Measurements from ENCODE around the gene TBCD. TPM values are rescaled to one million over a fixed set of nuclear protein-coding genes. Genes with fewer than 3 reads are reported as not detected.

Gene TBCD
- total RNA-seq, 1 donor from 2014 or later: 118 TPM

GRCh38 chr17:82935966-82936767 is 184.3 kb downstream of the TBCD start:
- Mint-ChIP-seq H3K36me3 (ENCODE audit: unreplicated experiment) (peaks cover 14% of the 10 kb centered on the region), H3K9me3 (ENCODE audit: unreplicated experiment) (peaks cover 11% of the 10 kb centered on the region), H3K4me1 (ENCODE audit: low read depth, unreplicated experiment) (peaks cover 1% of the 10 kb centered on the region), H3K27me3 (ENCODE audit: unreplicated experiment) (peaks cover 6% of the 10 kb centered on the region), H3K4me3 (ENCODE audit: unreplicated experiment) (no peak overlapping the region), H3K27ac (ENCODE audit: unreplicated experiment) (peak overlapping the region; percentile 1)
- no peak for DNase-seq
- no peak for TF ChIP-seq CTCF (IDR thresholded peaks at IDR 0.05; ENCODE audit: partially characterized antibody, unreplicated experiment)

GRCh38 chr17:82936768-82937171 is 184.9 kb downstream of the TBCD start:
- no peak for DNase-seq
- H3K9me3 Mint-ChIP-seq (ENCODE audit: unreplicated experiment): peaks cover 11% of the 10 kb centered on the region
- peaks cover 6% of the 10 kb centered on the region for H3K27me3 Mint-ChIP-seq (ENCODE audit: unreplicated experiment)
- no peak for TF ChIP-seq CTCF (IDR thresholded peaks at IDR 0.05; ENCODE audit: partially characterized antibody, unreplicated experiment)
- H3K36me3 Mint-ChIP-seq (ENCODE audit: unreplicated experiment): peaks cover 11% of the 10 kb centered on the region
- H3K4me3 Mint-ChIP-seq (ENCODE audit: unreplicated experiment): no peak overlapping the region
- H3K27ac Mint-ChIP-seq (ENCODE audit: unreplicated experiment): no peak overlapping the region
- peaks cover 1% of the 10 kb centered on the region for H3K4me1 Mint-ChIP-seq (ENCODE audit: low read depth, unreplicated experiment)

- H3K4me3 Mint-ChIP-seq (ENCODE audit: unreplicated experiment): no peak overlapping the region
- peaks cover 6% of the 10 kb centered on the region for H3K27me3 Mint-ChIP-seq (ENCODE audit: unreplicated experiment)
- H3K27ac Mint-ChIP-seq (ENCODE audit: unreplicated experiment): no peak overlapping the region
- no peak for DNase-seq
- peaks cover 10% of the 10 kb centered on the region for H3K9me3 Mint-ChIP-seq (ENCODE audit: unreplicated experiment)
- no peak for TF ChIP-seq CTCF (IDR thresholded peaks at IDR 0.05; ENCODE audit: partially characterized antibody, unreplicated experiment)
- peaks cover 1% of the 10 kb centered on the region for H3K4me1 Mint-ChIP-seq (ENCODE audit: low read depth, unreplicated experiment)
- peaks cover 14% of the 10 kb centered on the region for H3K36me3 Mint-ChIP-seq (ENCODE audit: unreplicated experiment)
Observed at GRCh38 chr17:82937411-82938371, 185.8 kb downstream of the TBCD start.

DNA sequence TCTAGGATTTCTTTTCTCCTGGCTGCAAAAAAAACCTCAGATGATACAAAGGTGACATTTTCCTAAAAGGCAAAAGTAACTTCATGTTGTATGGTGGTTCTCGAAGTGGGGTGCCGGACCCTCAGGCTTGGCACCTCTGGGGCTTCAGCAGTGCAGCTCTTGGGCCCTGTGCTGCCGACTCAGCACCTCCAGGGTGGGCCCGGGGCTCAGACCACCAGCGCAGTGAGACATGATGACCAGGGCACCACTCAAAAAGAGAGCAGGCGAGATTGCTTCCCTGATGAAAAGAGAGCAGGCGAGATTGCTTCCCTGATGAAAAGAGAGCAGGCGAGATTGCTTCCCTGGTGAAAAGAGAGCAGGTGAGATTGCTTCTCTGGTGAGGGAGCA is 186.6 kb downstream of the TBCD start:
- no peak for DNase-seq
- Mint-ChIP-seq H3K9me3 (ENCODE audit: unreplicated experiment) (peaks cover 10% of the 10 kb centered on the region), H3K27ac (ENCODE audit: unreplicated experiment) (peak overlapping the region; percentile 10), H3K36me3 (ENCODE audit: unreplicated experiment) (peaks cover 18% of the 10 kb centered on the region), H3K4me3 (ENCODE audit: unreplicated experiment) (no peak overlapping the region), H3K27me3 (ENCODE audit: unreplicated experiment) (peaks cover 6% of the 10 kb centered on the region), H3K4me1 (ENCODE audit: low read depth, unreplicated experiment) (peaks cover 1% of the 10 kb centered on the region)
- TF ChIP-seq CTCF (IDR thresholded peaks at IDR 0.05; ENCODE audit: partially characterized antibody, unreplicated experiment): no peak

Measured in glutamatergic neuron (in vitro differentiated cells).